MG63 (cell line): ENCODE data around the gene PALMD. TPM values are rescaled to one million over a fixed set of nuclear protein-coding genes. Genes with fewer than 3 reads are reported as not detected.

Experiments used
- DNase-seq: peaks from one replicate; pipeline ENCODE4 v3.0.0-alpha.2; 2020
- H3K27me3 ChIP-seq: fragments of 250-450 bp; sonication (Bioruptor Pico); 2 replicates; pipeline ENCODE4 v1.5.1; 2020; ENCODE audit warnings: mild to moderate bottlenecking, moderate library complexity
- H3K36me3 ChIP-seq: fragments of 250-450 bp; sonication (Bioruptor Pico); 2 replicates; pipeline ENCODE4 v1.5.1; 2020; ENCODE audit warnings: mild to moderate bottlenecking, moderate library complexity
- H3K4me3 ChIP-seq: fragments of 250-450 bp; sonication (Bioruptor Pico); 2 replicates; pipeline ENCODE4 v1.5.1; 2020; ENCODE audit warnings: mild to moderate bottlenecking, moderate library complexity
- H3K9me3 ChIP-seq: fragments of 250-450 bp; sonication (Bioruptor Pico); 2 replicates; pipeline ENCODE4 v1.5.1; 2020; ENCODE audit warnings: mild to moderate bottlenecking, moderate library complexity
- total RNA-seq: library from RNA; depleted of rRNA; stranded (reverse); fragments of >200 nt; shearing (Covaris generic); gene quantifications from 2 replicates; pipeline ENCODE4 v1.2.3, GENCODE V29; 2014; ENCODE audit warnings: low replicate concordance

Gene PALMD
- total RNA-seq, 1 experiment from 2014 or later, result 2.5 TPM

DNA sequence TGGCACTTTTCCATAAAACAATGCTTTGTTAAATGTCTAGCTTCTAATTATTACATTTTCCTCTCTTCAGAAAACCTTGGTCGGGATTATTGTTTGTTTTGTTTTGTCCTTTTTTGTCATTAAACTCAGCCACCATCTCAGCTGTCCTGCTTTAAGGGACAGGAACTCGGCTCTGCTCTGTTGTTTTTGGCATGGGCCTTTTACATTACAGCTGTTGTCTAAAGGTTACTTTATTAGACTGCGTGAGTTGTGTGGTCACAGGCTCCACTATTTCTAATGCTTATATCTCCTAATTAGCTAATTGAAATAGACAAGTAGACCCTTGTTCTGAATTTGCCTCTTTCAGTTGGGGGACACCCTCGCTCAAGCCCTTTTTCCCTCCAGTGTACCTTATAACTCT is 1.6 kb downstream of the PALMD start:
- Histone ChIP-seq H3K27me3 (no peaks in the 10 kb centered on the region), H3K4me3 (peak overlapping the region; percentile 46; the same call in 1 of the 2 replicates), H3K36me3 (no peaks in the 10 kb centered on the region), H3K9me3 (no peaks in the 10 kb centered on the region)
- no peak for DNase-seq

DNA sequence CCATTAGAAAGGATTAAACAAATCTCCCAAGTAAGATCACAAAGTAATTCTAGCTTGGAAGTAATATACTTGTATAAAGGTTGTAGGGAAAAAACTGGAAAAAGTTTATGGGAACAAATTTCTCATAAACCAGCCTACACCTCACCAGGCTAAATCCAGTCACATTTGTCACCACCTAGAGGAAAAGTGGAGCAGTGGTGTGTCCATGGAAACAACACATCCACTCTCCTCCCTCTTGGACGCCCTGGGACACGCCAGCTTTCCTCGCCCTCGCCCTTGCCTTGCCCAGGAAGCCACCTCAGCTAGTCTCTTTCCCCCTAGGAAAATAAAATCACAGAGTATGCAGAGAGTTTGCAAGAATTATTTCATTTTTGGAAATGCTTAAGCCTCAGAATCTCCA is 2.2 kb downstream of the PALMD start:
- H3K9me3 ChIP-seq, result no peaks in the 10 kb centered on the region
- no peaks in the 10 kb centered on the region for H3K36me3 ChIP-seq
- DNase-seq, result no peak
- H3K4me3 ChIP-seq, result no peak overlapping the region
- no peaks in the 10 kb centered on the region for H3K27me3 ChIP-seq

DNA sequence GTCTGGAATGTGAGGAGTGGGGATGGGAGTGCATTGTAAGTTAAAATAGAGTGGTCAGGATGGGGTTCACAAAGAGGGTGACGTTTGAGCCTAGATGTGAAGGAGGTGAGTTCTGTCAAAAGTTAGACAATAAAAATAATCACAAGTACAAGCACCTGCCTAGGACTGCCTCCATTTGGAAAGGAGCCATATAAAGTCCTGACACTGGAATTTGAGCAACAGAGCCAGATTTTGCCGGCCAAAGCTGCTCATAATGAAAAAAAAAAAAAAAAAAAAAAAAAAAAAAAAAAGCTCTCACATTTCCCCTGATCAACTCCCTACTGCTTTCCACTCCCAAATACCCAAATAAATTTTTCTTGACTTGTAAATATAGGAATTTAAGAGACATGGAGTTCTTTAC is 4.1 kb downstream of the PALMD start:
- Histone ChIP-seq H3K9me3 (no peaks in the 10 kb centered on the region), H3K4me3 (no peak overlapping the region), H3K27me3 (no peaks in the 10 kb centered on the region), H3K36me3 (no peaks in the 10 kb centered on the region)
- no peak for DNase-seq

DNA sequence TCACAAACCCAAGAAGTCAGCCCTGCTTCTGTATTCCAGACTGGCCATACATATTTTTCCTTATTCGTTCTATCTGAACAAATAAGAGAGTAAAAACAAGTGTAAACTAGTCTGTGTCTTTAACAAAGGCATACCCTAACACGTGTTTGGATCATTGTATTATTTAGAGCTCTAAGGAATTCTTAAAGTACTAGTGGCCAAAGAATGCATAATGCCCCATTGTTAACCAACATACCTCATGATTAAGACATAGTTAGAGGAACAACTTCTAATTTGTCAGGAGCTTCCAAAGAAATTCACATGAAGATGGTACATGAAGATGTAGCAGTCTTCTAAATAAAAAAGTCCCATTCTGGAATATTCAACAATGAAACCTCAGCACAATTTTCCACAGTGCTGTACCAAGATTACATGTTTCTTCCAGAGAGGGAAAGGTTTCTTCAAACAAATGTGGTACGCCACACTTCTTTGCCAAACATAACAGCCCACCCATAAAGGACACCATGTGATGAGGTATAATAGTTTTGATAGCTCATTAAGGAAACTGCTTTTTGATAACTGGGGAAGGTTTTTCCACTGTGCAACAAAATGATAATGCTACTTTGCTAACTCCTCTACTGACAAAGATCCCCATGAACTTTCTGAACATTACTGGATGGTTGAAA is 5.0 kb downstream of the PALMD start:
- Histone ChIP-seq H3K27me3 (no peaks in the 10 kb centered on the region), H3K36me3 (no peaks in the 10 kb centered on the region), H3K4me3 (no peak overlapping the region), H3K9me3 (no peaks in the 10 kb centered on the region)
- DNase-seq, result no peak

DNA sequence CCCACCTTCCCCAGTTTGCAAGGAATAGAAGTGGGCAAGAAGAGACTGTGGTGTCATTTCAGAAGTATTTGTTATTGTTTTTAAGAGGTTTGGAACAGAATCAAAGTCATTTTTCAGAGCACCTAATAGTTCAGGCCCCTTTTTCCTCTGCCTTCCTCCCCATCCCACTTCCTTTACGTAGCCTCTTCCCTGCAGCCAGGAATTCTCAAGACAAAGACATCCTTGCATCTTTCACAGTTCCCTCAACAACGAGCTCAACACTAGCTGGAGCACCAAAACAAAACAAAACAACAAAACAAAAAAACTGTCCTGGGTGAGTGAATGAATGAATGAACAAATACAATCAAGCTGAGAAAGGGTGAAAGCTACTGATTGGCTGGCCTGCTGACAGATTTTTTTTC is 7.0 kb downstream of the PALMD start:
- H3K27me3 ChIP-seq, result no peaks in the 10 kb centered on the region
- no peak overlapping the region for H3K4me3 ChIP-seq
- no peaks in the 10 kb centered on the region for H3K9me3 ChIP-seq
- DNase-seq, result no peak
- no peaks in the 10 kb centered on the region for H3K36me3 ChIP-seq

GRCh38 chr1:99655376-99655775 is 9.5 kb downstream of the PALMD start:
- Histone ChIP-seq H3K36me3 (no peaks in the 10 kb centered on the region), H3K4me3 (no peak overlapping the region), H3K9me3 (no peaks in the 10 kb centered on the region), H3K27me3 (no peaks in the 10 kb centered on the region)
- DNase-seq, result no peak

DNA sequence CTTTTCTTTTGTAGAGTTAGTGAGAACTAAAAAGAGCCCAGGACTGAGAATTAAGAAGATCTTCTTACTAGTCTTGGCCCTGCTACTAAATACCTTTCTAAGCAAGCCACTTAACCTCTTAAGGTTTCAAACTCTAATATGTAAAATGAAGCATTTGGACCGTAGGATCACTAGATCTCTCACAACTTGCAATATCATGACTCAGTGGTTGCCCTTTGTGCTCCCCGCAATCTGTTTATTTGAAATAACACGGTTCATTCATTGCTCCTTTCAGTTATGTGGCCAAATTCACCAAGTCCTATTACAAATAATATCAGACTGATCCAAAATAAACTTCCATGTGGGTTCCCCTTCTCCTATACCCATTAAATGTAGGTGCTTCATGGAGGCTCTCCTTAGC is 10.8 kb downstream of the PALMD start:
- no peak overlapping the region for H3K4me3 ChIP-seq
- no peaks in the 10 kb centered on the region for H3K9me3 ChIP-seq
- no peak for DNase-seq
- no peaks in the 10 kb centered on the region for H3K27me3 ChIP-seq
- no peaks in the 10 kb centered on the region for H3K36me3 ChIP-seq

DNA sequence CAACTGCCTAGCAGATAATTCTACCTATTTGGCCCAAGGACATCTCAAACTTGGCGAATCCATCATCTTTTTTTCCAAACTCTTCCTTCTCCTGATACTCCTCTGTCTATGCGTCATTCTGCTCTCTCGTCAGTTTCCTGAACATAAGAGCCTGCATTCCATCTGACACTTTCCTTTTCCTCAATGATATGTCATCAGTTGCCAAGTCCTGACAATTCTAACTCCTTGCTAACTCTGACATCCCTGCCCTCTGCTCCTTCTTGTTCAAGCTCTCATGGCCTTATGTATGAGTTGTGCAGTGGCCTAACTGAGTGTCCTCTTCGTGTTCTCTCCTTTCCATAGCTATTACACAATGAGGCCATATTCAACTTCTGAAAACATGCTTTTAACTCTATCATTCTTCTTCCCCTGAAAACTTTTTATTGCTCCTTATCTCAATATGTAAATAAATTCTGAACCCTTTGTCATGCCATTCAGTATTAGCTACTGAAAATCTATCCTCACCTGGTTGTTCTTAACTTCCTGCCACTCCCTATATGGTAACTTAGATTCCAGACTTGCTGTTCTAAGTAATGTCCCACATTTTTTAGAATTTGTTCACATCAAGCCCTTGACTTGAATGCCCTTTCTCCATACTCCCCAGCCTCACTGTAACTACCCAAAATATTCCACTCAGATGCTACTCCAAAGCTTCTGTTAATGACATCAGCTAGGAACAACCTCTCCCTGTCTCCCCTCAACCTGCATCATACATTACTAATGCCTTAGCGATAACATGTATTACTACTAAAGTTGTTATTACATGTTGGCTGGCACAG is 11.5 kb downstream of the PALMD start:
- no peaks in the 10 kb centered on the region for H3K36me3 ChIP-seq
- no peaks in the 10 kb centered on the region for H3K9me3 ChIP-seq
- no peak for DNase-seq
- H3K27me3 ChIP-seq, result no peaks in the 10 kb centered on the region
- H3K4me3 ChIP-seq, result no peak overlapping the region

DNA sequence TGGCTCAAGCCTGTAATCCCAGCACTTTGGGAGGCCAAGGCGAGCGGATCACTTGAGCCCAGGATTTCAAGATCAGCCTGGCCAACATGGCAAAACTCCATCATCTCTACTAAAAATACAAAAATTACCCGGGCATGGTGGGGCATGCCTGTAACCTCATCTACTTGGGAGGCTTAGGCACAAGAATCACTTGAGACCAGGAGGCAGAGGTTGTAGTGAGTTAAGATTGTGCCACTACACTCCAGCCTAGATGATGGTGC is 12.0 kb downstream of the PALMD start:
- Histone ChIP-seq H3K4me3 (no peak overlapping the region), H3K27me3 (no peaks in the 10 kb centered on the region), H3K36me3 (no peaks in the 10 kb centered on the region), H3K9me3 (no peaks in the 10 kb centered on the region)
- DNase-seq, result peak; percentile 23

DNA sequence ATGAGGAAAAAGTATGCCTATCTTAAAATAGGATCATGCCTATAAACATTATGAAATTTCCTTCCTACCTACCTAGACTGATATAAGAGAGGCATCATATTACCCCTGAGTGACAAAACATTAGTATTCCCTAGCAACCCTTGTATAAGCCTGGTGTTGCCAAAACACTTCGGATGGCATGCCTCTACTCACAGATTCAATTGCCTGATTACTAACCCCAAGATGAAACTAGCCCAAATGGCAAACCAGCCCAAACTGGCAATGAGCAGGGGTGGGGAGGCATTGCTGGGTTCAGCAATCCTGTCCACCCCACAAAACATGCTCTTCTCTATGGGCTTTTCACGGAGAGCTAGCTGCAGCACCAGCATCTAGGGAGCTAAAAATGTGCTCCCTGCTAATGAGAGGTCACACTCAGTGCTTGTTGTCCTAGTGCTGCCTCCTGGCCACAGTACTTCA is 13.9 kb downstream of the PALMD start:
- Histone ChIP-seq H3K27me3 (no peaks in the 10 kb centered on the region), H3K4me3 (no peak overlapping the region), H3K9me3 (no peaks in the 10 kb centered on the region), H3K36me3 (no peaks in the 10 kb centered on the region)
- DNase-seq, result peak; percentile 27

DNA sequence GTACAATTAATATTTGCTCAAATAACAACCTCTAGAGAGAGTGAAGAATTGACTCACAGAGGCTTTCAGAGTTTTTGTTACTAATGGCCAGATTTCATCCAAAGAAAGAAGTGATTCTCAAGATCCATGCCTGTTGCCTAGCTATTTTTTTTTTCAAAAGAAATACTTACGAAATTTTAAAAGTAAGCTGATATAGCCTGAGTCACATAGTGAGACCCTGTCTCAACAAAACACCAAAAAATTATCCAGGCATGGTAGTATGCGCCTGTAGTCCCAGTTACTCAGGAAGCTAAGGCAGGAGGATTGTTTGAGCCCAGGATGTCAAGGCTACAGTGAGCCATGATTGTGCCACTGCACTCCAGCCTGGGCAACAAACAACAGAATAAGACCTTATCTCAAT is 14.6 kb downstream of the PALMD start:
- Histone ChIP-seq H3K9me3 (no peaks in the 10 kb centered on the region), H3K27me3 (no peaks in the 10 kb centered on the region)
- DNase-seq, result no peak

DNA sequence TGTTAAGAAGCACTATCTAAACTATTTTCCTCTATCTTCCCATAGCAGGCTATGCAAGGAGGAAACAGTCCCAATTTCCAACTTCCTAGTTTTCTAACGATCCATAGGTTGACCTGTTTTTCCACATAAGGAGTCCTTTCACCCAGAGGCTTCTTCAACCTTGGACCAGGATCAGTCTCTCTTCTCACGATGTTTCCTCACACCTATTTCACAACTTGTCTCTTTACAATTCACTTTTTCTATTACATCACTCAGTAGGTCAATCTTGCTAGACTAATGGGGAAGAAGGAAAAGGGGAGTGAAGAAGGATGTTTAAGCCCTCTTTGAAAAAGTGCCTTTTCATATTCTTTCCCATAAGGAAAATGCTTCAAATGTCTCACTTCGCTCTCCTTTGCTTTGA is 15.9 kb downstream of the PALMD start:
- no peak for DNase-seq

More for the DNA sequence above, 14.6 kb downstream of the PALMD start:
- no peak overlapping the region for H3K4me3 ChIP-seq
- no peaks in the 10 kb centered on the region for H3K36me3 ChIP-seq

GRCh38 chr1:99662539-99663080 is 16.7 kb downstream of the PALMD start:
- H3K27me3 ChIP-seq, result no peaks in the 10 kb centered on the region
- DNase-seq, result peak; percentile 54
- H3K4me3 ChIP-seq, result no peak overlapping the region
- H3K9me3 ChIP-seq, result no peaks in the 10 kb centered on the region
- H3K36me3 ChIP-seq, result no peaks in the 10 kb centered on the region

More for the DNA sequence above, 15.9 kb downstream of the PALMD start:
- Histone ChIP-seq H3K4me3 (no peak overlapping the region), H3K27me3 (no peaks in the 10 kb centered on the region), H3K9me3 (no peaks in the 10 kb centered on the region), H3K36me3 (no peaks in the 10 kb centered on the region)

DNA sequence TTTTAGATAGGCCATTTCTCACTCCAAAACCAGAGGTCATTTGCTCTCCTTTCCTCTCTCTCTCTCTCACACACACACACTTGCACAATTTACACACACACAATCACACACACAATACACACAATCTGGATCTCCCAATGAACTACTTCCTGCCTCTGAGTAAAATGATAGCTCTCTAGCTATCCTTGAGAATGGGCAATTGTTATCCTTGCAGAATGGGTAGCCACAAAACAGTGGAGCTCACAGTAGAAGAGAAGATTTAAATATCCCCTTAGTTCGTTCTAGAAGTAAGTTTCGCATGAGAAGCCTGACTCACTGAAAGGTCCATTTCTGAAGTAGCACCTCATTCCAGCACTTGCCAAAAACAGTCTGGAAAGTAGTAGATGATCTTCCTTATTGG is 17.6 kb downstream of the PALMD start:
- no peak overlapping the region for H3K4me3 ChIP-seq
- H3K9me3 ChIP-seq, result no peaks in the 10 kb centered on the region
- no peak for DNase-seq
- H3K36me3 ChIP-seq, result no peaks in the 10 kb centered on the region
- no peaks in the 10 kb centered on the region for H3K27me3 ChIP-seq

- no peak overlapping the region for H3K4me3 ChIP-seq
- no peaks in the 10 kb centered on the region for H3K27me3 ChIP-seq
- no peaks in the 10 kb centered on the region for H3K9me3 ChIP-seq
- no peak for DNase-seq
- H3K36me3 ChIP-seq, result no peaks in the 10 kb centered on the region
Measured at GRCh38 chr1:99665212-99665611, 19.3 kb downstream of the PALMD start.

DNA sequence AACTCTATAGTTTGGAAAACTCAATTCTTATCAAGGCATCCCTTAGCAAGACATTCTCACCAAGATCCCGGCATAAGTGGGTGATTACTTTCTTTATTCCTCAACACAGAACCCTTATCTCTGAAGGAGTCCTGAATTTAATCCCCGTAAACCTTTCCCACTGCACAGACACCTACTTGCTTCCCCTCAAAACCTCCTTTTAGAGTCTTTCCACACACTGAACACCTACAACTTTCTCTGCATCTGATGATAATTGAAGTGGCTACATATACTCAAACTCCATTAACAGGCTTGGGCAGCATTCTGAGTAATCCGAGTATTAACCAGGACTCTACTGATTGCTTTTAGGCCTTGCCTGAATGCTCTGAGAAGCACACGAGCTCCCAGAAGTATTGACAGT is 23.5 kb downstream of the PALMD start:
- H3K36me3 ChIP-seq, result no peaks in the 10 kb centered on the region
- no peak for DNase-seq
- H3K4me3 ChIP-seq, result no peak overlapping the region

DNA sequence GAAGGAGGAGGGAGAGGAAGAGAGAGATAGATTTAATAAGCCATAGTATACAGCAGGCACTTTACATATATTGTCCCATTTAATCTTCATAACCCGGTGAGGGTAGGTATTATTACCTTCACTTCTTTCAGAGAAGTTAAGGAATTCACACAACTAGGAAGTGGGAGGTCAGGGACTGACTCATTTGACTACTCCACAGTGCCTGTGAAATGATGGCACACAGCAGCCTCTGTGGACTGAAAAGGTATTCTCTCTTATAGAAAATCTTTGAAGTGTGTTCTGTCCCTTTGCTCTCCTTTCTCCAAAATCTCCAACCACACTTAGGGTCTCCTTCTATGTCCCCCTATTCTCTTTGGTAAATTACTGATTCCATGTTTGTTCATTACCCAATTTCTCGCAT is 23.9 kb downstream of the PALMD start:
- Histone ChIP-seq H3K36me3 (no peaks in the 10 kb centered on the region), H3K9me3 (no peaks in the 10 kb centered on the region), H3K27me3 (no peaks in the 10 kb centered on the region), H3K4me3 (no peak overlapping the region)
- no peak for DNase-seq

More for the DNA sequence above, 23.5 kb downstream of the PALMD start:
- Histone ChIP-seq H3K27me3 (no peaks in the 10 kb centered on the region), H3K9me3 (no peaks in the 10 kb centered on the region)

- Histone ChIP-seq H3K36me3 (no peaks in the 10 kb centered on the region), H3K9me3 (no peaks in the 10 kb centered on the region), H3K27me3 (no peaks in the 10 kb centered on the region), H3K4me3 (no peak overlapping the region)
- no peak for DNase-seq
Measured at GRCh38 chr1:99670583-99670982, 24.7 kb downstream of the PALMD start.
